Osteocyte (in vitro differentiated cells): ENCODE measurements around the gene ZNF699. TPM values are rescaled to one million over a fixed set of nuclear protein-coding genes. Genes with fewer than 3 reads are reported as not detected.
A peak's percentile ranks its signal among the peaks of the same experiment; 100 is the strongest.

Source experiments
- DNase-seq: peaks from one replicate; pipeline ENCODE4 v3.0.0; 2021; ENCODE audit warnings: mixed read lengths; ENCODE audit not compliant: unreplicated experiment; ENCODE audit errors: extremely low spot score
- H3K27ac Mint-ChIP-seq: one replicate; pipeline ENCODE4 v1.8.0; 2021; ENCODE audit warnings: mild to moderate bottlenecking, mixed read lengths; ENCODE audit not compliant: unreplicated experiment
- H3K27me3 Mint-ChIP-seq: one replicate; pipeline ENCODE4 v1.8.0; 2021; ENCODE audit warnings: mixed read lengths; ENCODE audit not compliant: unreplicated experiment
- H3K36me3 Mint-ChIP-seq: one replicate; pipeline ENCODE4 v1.8.0; 2021; ENCODE audit warnings: mixed read lengths; ENCODE audit not compliant: unreplicated experiment
- H3K4me1 Mint-ChIP-seq: one replicate; pipeline ENCODE4 v1.8.0; 2021; ENCODE audit warnings: mixed read lengths; ENCODE audit not compliant: unreplicated experiment
- H3K4me3 Mint-ChIP-seq: one replicate; pipeline ENCODE4 v1.8.0; 2021; ENCODE audit warnings: mild to moderate bottlenecking, moderate library complexity, mixed read lengths; ENCODE audit not compliant: unreplicated experiment
- H3K9me3 Mint-ChIP-seq: one replicate; pipeline ENCODE4 v1.8.0; 2021; ENCODE audit warnings: mixed read lengths; ENCODE audit not compliant: unreplicated experiment
- CTCF ChIP-seq: fragments of 200-600 bp; sonication (generic); IDR thresholded peaks from 2 replicates; pipeline ENCODE4 v1.5.0; 2021; ENCODE audit warnings: antibody characterized with exemption, mild to moderate bottlenecking, moderate library complexity
- total RNA-seq: library from RNA; stranded (reverse); gene quantifications from 2 replicates; pipeline ENCODE4 v1.2.1, GENCODE V29; 2021

ZNF699 gene
- total RNA-seq, 1 donor from 2014 or later = 7.7 TPM

GRCh38 chr19:9348253-9348652, 38.6 kb upstream of the ZNF699 start:
- TF ChIP-seq CTCF = no peak
- H3K9me3 Mint-ChIP-seq = peaks cover 56% of the 10 kb centered on the region
- no peaks in the 10 kb centered on the region for H3K4me1 Mint-ChIP-seq
- DNase-seq = no peak
- no peak overlapping the region for H3K4me3 Mint-ChIP-seq
- H3K36me3 Mint-ChIP-seq = peaks cover 64% of the 10 kb centered on the region
- no peaks in the 10 kb centered on the region for H3K27me3 Mint-ChIP-seq
- H3K27ac Mint-ChIP-seq = no peak overlapping the region

GRCh38 chr19:9345005-9345404, 35.4 kb upstream of the ZNF699 start:
- Mint-ChIP-seq H3K9me3 (peaks cover 62% of the 10 kb centered on the region), H3K27me3 (no peaks in the 10 kb centered on the region), H3K36me3 (peaks cover 72% of the 10 kb centered on the region), H3K4me3 (no peak overlapping the region), H3K27ac (no peak overlapping the region), H3K4me1 (no peaks in the 10 kb centered on the region)
- no peak for DNase-seq
- no peak for TF ChIP-seq CTCF

- H3K4me3 Mint-ChIP-seq = no peak overlapping the region
- H3K27me3 Mint-ChIP-seq = no peaks in the 10 kb centered on the region
- H3K36me3 Mint-ChIP-seq = peaks cover 74% of the 10 kb centered on the region
- TF ChIP-seq CTCF = no peak
- peaks cover 63% of the 10 kb centered on the region for H3K9me3 Mint-ChIP-seq
- DNase-seq = no peak
- no peak overlapping the region for H3K27ac Mint-ChIP-seq
- H3K4me1 Mint-ChIP-seq = no peaks in the 10 kb centered on the region
Observed at GRCh38 chr19:9342610-9343304, 33.1 kb upstream of the ZNF699 start.

- no peak for TF ChIP-seq CTCF
- no peaks in the 10 kb centered on the region for H3K27me3 Mint-ChIP-seq
- H3K36me3 Mint-ChIP-seq = peaks cover 80% of the 10 kb centered on the region
- H3K4me1 Mint-ChIP-seq = peaks cover 4% of the 10 kb centered on the region
- H3K27ac Mint-ChIP-seq = no peak overlapping the region
- DNase-seq = no peak
- H3K9me3 Mint-ChIP-seq = peaks cover 56% of the 10 kb centered on the region
- no peak overlapping the region for H3K4me3 Mint-ChIP-seq
Observed at GRCh38 chr19:9329999-9330398, 20.4 kb upstream of the ZNF699 start.

GRCh38 chr19:9324584-9324962, 14.9 kb upstream of the ZNF699 start:
- peaks cover 40% of the 10 kb centered on the region for H3K36me3 Mint-ChIP-seq
- peak overlapping the region; percentile 94 for H3K4me3 Mint-ChIP-seq
- H3K4me1 Mint-ChIP-seq = peaks cover 17% of the 10 kb centered on the region
- H3K27me3 Mint-ChIP-seq = no peaks in the 10 kb centered on the region
- peaks cover 30% of the 10 kb centered on the region for H3K9me3 Mint-ChIP-seq
- no peak for DNase-seq
- peak overlapping the region; percentile 98 for H3K27ac Mint-ChIP-seq
- TF ChIP-seq CTCF = no peak
